Measurements from ENCODE around the gene PID1. TPM values are rescaled to one million over a fixed set of nuclear protein-coding genes. Genes with fewer than 3 reads are reported as not detected.

PID1 gene
- total RNA-seq, 2 experiments from 2014 or later = not detected

- no peak overlapping the region for H3K4me3 ChIP-seq (ENCODE audit: low read depth, low read length, poor library complexity, severe bottlenecking)
- H3K9me3 ChIP-seq (ENCODE audit: low read length) = no peaks in the 10 kb centered on the region
- no peak overlapping the region for H2AFZ ChIP-seq (ENCODE audit: low read length)
- H3K9me2 ChIP-seq (ENCODE audit: insufficient read depth, low read length) = no peaks in the 10 kb centered on the region
- no peaks in the 10 kb centered on the region for H3K36me3 ChIP-seq (ENCODE audit: insufficient read depth, low read length)
- no peaks in the 10 kb centered on the region for H4K20me1 ChIP-seq (ENCODE audit: insufficient read depth, low read length)
- intact Hi-C loops (cut with micrococcal nuclease; ENCODE audit: unreplicated experiment) = no loop called here
- H3K27ac ChIP-seq (ENCODE audit: low read depth, low read length, poor library complexity, severe bottlenecking) = no peak overlapping the region
- no peaks in the 10 kb centered on the region for H3K79me2 ChIP-seq (ENCODE audit: insufficient read depth, low read depth, low read length)
- no TSS peak for BruUV-seq (replicated peaks)
- ChIA-PET CTCF (ENCODE audit: unreplicated experiment) (no interaction called here), POLR2A (no interaction called here)
- no peak for TF ChIP-seq EZH2phosphoT487 (IDR thresholded peaks at IDR 0.05; ENCODE audit: borderline replicate concordance, low read depth, low read length)
- no peak for TF ChIP-seq CTCF (conservative IDR thresholded peaks at IDR 0.05; ENCODE audit: low read length)
- DNase-seq (ENCODE audit: low spot score) = no peak
- no peak overlapping the region for H3K4me2 ChIP-seq (ENCODE audit: low read length)
- no peaks in the 10 kb centered on the region for H3K4me1 ChIP-seq (ENCODE audit: insufficient read depth, low read length, poor library complexity, severe bottlenecking)
Measured at GRCh38 chr2:229087267-229087666, 183.8 kb downstream of the PID1 start.

DNA sequence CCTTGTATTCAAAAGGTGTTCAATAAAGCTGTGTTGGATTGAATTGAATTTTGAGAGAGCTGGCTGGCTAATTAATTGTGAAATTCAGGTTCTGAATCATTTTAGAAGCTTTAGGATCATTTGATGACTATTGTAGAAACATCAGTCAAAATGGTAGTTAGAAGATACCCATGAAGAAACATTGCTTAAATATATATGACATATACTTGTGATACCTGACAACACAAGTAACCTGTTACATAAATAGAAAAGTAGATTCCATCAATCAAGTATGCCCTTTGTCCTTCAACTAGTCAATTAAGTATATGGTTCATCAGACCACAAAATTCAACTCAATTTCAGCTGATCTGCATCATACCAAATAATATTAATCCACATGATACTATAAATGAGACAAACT, 185.6 kb downstream of the PID1 start:
- BruUV-seq (replicated peaks) = no TSS peak
- Histone ChIP-seq H3K4me2 (ENCODE audit: low read length) (no peak overlapping the region), H3K27ac (ENCODE audit: low read depth, low read length, poor library complexity, severe bottlenecking) (no peak overlapping the region), H3K4me3 (ENCODE audit: low read depth, low read length, poor library complexity, severe bottlenecking) (no peak overlapping the region), H4K20me1 (ENCODE audit: insufficient read depth, low read length) (no peaks in the 10 kb centered on the region), H3K4me1 (ENCODE audit: insufficient read depth, low read length, poor library complexity, severe bottlenecking) (no peaks in the 10 kb centered on the region), H3K36me3 (ENCODE audit: insufficient read depth, low read length) (no peaks in the 10 kb centered on the region), H3K79me2 (ENCODE audit: insufficient read depth, low read depth, low read length) (no peaks in the 10 kb centered on the region), H2AFZ (ENCODE audit: low read length) (no peak overlapping the region), H3K9me3 (ENCODE audit: low read length) (no peaks in the 10 kb centered on the region), H3K9me2 (ENCODE audit: insufficient read depth, low read length) (no peaks in the 10 kb centered on the region)
- CTCF ChIA-PET (ENCODE audit: unreplicated experiment) = no interaction called here
- no peak for TF ChIP-seq EZH2phosphoT487 (IDR thresholded peaks at IDR 0.05; ENCODE audit: borderline replicate concordance, low read depth, low read length)
- no peak for TF ChIP-seq CTCF (conservative IDR thresholded peaks at IDR 0.05; ENCODE audit: low read length)
- POLR2A ChIA-PET = interaction anchor here (0.6 to 1.1 kb wide), 3 partner anchors 12 to 154 kb away, joined by 3 to 6 read pairs (median 4); no protein-coding TSS in a partner anchor
- DNase-seq (ENCODE audit: low spot score) = no peak
- intact Hi-C loops (cut with micrococcal nuclease; ENCODE audit: unreplicated experiment) = no loop called here

GRCh38 chr2:229084447-229084846, 186.6 kb downstream of the PID1 start:
- ChIA-PET POLR2A (interaction anchor here (0.5 to 1.7 kb wide), 3 partner anchors 11 to 1072 kb away, joined by 3 to 5 read pairs (median 4); no protein-coding TSS in a partner anchor), CTCF (ENCODE audit: unreplicated experiment) (no interaction called here)
- Histone ChIP-seq H3K4me1 (ENCODE audit: insufficient read depth, low read length, poor library complexity, severe bottlenecking) (no peaks in the 10 kb centered on the region), H3K4me2 (ENCODE audit: low read length) (no peak overlapping the region), H3K27ac (ENCODE audit: low read depth, low read length, poor library complexity, severe bottlenecking) (no peak overlapping the region), H3K36me3 (ENCODE audit: insufficient read depth, low read length) (no peaks in the 10 kb centered on the region), H4K20me1 (ENCODE audit: insufficient read depth, low read length) (no peaks in the 10 kb centered on the region), H3K9me2 (ENCODE audit: insufficient read depth, low read length) (no peaks in the 10 kb centered on the region), H3K9me3 (ENCODE audit: low read length) (no peaks in the 10 kb centered on the region), H2AFZ (ENCODE audit: low read length) (no peak overlapping the region), H3K79me2 (ENCODE audit: insufficient read depth, low read depth, low read length) (no peaks in the 10 kb centered on the region), H3K4me3 (ENCODE audit: low read depth, low read length, poor library complexity, severe bottlenecking) (no peak overlapping the region)
- no TSS peak for BruUV-seq (replicated peaks)
- intact Hi-C loops (cut with micrococcal nuclease; ENCODE audit: unreplicated experiment) = no loop called here
- no peak for TF ChIP-seq EZH2phosphoT487 (IDR thresholded peaks at IDR 0.05; ENCODE audit: borderline replicate concordance, low read depth, low read length)
- TF ChIP-seq CTCF (conservative IDR thresholded peaks at IDR 0.05; ENCODE audit: low read length) = no peak
- no peak for DNase-seq (ENCODE audit: low spot score)

Measured in OCI-LY7 (cell line).